GM19328 (cell line): ENCODE measurements around the gene DISP3.

Experiments used
- ATAC-seq: cut with Tn5 transposase; IDR thresholded peaks from one replicate; pipeline ENCODE4 v1.9.1; 2021; ENCODE audit warnings: mild to moderate bottlenecking, moderate library complexity; ENCODE audit not compliant: unreplicated experiment

The DISP3 gene

GRCh38 chr1:11455967-11456570 is 22.9 kb upstream of the DISP3 start:
- no peak for ATAC-seq

- ATAC-seq, result no peak
Observed at GRCh38 chr1:11456965-11457364, 22.0 kb upstream of the DISP3 start.

GRCh38 chr1:11458811-11459275 is 20.1 kb upstream of the DISP3 start:
- no peak for ATAC-seq

GRCh38 chr1:11461531-11462137 is 17.3 kb upstream of the DISP3 start:
- no peak for ATAC-seq

- ATAC-seq, result no peak
Observed at GRCh38 chr1:11462224-11462923, 16.6 kb upstream of the DISP3 start.

- no peak for ATAC-seq
Observed at GRCh38 chr1:11463177-11463576, 15.8 kb upstream of the DISP3 start.

GRCh38 chr1:11465307-11465706 is 13.6 kb upstream of the DISP3 start:
- ATAC-seq, result no peak

GRCh38 chr1:11466416-11466815 is 12.5 kb upstream of the DISP3 start:
- no peak for ATAC-seq

GRCh38 chr1:11468878-11469277 is 10.1 kb upstream of the DISP3 start:
- no peak for ATAC-seq

GRCh38 chr1:11470912-11471311 is 8.0 kb upstream of the DISP3 start:
- no peak for ATAC-seq

GRCh38 chr1:11471473-11471872 is 7.5 kb upstream of the DISP3 start:
- no peak for ATAC-seq

- ATAC-seq, result no peak
Observed at GRCh38 chr1:11472284-11472683, 6.7 kb upstream of the DISP3 start.

- ATAC-seq, result no peak
Observed at GRCh38 chr1:11472741-11473140, 6.2 kb upstream of the DISP3 start.

GRCh38 chr1:11473491-11474034 is 5.4 kb upstream of the DISP3 start:
- ATAC-seq, result no peak

- no peak for ATAC-seq
Observed at GRCh38 chr1:11474826-11475225, 4.1 kb upstream of the DISP3 start.

GRCh38 chr1:11475748-11476147 is 3.2 kb upstream of the DISP3 start:
- no peak for ATAC-seq

GRCh38 chr1:11479375-11479979 is 522 bp downstream of the DISP3 start:
- no peak for ATAC-seq

GRCh38 chr1:11481019-11481418 is 2.1 kb downstream of the DISP3 start:
- no peak for ATAC-seq

GRCh38 chr1:11482198-11482597 is 3.2 kb downstream of the DISP3 start:
- ATAC-seq, result no peak

- ATAC-seq, result no peak
Observed at GRCh38 chr1:11482701-11483479, 3.9 kb downstream of the DISP3 start.
